GM23248 (cell line): ENCODE results near the gene CCDC74A. TPM values are rescaled to one million over a fixed set of nuclear protein-coding genes. Genes with fewer than 3 reads are reported as not detected.
A peak's percentile ranks its signal among the peaks of the same experiment; 100 is the strongest.
"Not testable (repeated sequence)": the region's sequence is repeated elsewhere in the genome, so short reads cannot be mapped to it uniquely, and the experiment has no call there.

Experiments
- DNase-seq: peaks from one replicate; pipeline ENCODE4 v3.0.0-alpha.2; 2015
- H2AFZ ChIP-seq: fragments of 200-600 bp; sonication (generic); 2 replicates; pipeline ENCODE4 v1.6.1; 2016; ENCODE audit warnings: antibody characterized with exemption
- H3F3A ChIP-seq: fragments of 200-600 bp; sonication (generic); 2 replicates; pipeline ENCODE4 v1.6.1; 2016; ENCODE audit warnings: mild to moderate bottlenecking, antibody characterized with exemption, mixed run types; ENCODE audit not compliant: insufficient read depth
- H3K27ac ChIP-seq: fragments of 200-600 bp; sonication (generic); 2 replicates; pipeline ENCODE4 v1.5.1; 2016; ENCODE audit warnings: mild to moderate bottlenecking
- H3K27me3 ChIP-seq: fragments of 200-600 bp; sonication (generic); replicated peaks from 2 replicates; pipeline ENCODE4 v1.6.1; 2016; ENCODE audit warnings: mild to moderate bottlenecking; ENCODE audit not compliant: insufficient read depth
- H3K36me3 ChIP-seq: fragments of 200-600 bp; sonication (generic); 2 replicates; pipeline ENCODE4 v1.6.1; 2016; ENCODE audit warnings: low read depth, mild to moderate bottlenecking
- H3K4me1 ChIP-seq: fragments of 200-600 bp; sonication (generic); 2 replicates; pipeline ENCODE4 v1.6.1; 2016; ENCODE audit warnings: mild to moderate bottlenecking; ENCODE audit not compliant: insufficient read depth
- H3K4me2 ChIP-seq: fragments of 200-600 bp; sonication (generic); one replicate; pipeline ENCODE4 v1.6.1; 2016; ENCODE audit warnings: mild to moderate bottlenecking; ENCODE audit not compliant: unreplicated experiment
- H3K4me3 ChIP-seq: fragments of 200-600 bp; sonication (generic); 2 replicates; pipeline ENCODE4 v1.5.1; 2016; ENCODE audit warnings: mild to moderate bottlenecking
- H3K79me2 ChIP-seq: fragments of 200-600 bp; sonication (generic); 2 replicates; pipeline ENCODE4 v1.6.1; 2016; ENCODE audit warnings: mild to moderate bottlenecking; ENCODE audit not compliant: insufficient read depth
- H3K9ac ChIP-seq: fragments of 200-600 bp; sonication (generic); 2 replicates; pipeline ENCODE4 v1.6.1; 2016; ENCODE audit warnings: mild to moderate bottlenecking
- H3K9me2 ChIP-seq: fragments of 200-600 bp; sonication (generic); 2 replicates; pipeline ENCODE4 v1.6.1; 2016; ENCODE audit warnings: mixed run types, mild to moderate bottlenecking, moderate library complexity; ENCODE audit not compliant: insufficient read depth
- H3K9me3 ChIP-seq: fragments of 200-600 bp; sonication (generic); one replicate; pipeline ENCODE4 v1.6.1; 2017; ENCODE audit warnings: low read depth
- H4K20me1 ChIP-seq: fragments of 200-600 bp; sonication (generic); 2 replicates; pipeline ENCODE4 v1.6.0; 2016; ENCODE audit not compliant: insufficient read depth
- EZH2 ChIP-seq: fragments of 200-600 bp; sonication (generic); IDR thresholded peaks from 2 replicates; pipeline ENCODE4 v1.6.1; 2018; ENCODE audit warnings: antibody characterized with exemption, mild to moderate bottlenecking; ENCODE audit not compliant: insufficient read depth, poor library complexity, severe bottlenecking
- EZH2phosphoT487 ChIP-seq: fragments of 200-600 bp; sonication (generic); IDR thresholded peaks from 2 replicates; pipeline ENCODE4 v1.6.1; 2018; ENCODE audit warnings: antibody characterized with exemption, moderate library complexity, mild to moderate bottlenecking, low read depth; ENCODE audit not compliant: insufficient read depth
- WGBS, 2 experiments: methylation state at CpG; one replicate each; pipeline ENCODE4 v1.1.6; 2015 to 2017; ENCODE audit warnings: low lambda C conversion rate in 2 of 2, low coverage in 1 of 2; ENCODE audit errors: missing lambda C conversion rate in 2 of 2; 5-methylcytosine and 5-hydroxymethylcytosine counted together
- in situ Hi-C: fragments of 300-500 bp; cut with MboI; formaldehyde crosslinking; loops from 2 replicates; pipeline ENCODE4 v1.15.0; 2020
- polyA plus RNA-seq: library from polyadenylated mRNA; unstranded; fragments of >200 nt; fragmentation: Nextera tagmentation; extraction: Ambion mirVana; gene quantifications from 2 replicates; pipeline ENCODE4 v1.2.1, GENCODE V29; 2016
- total RNA-seq: library from RNA; depleted of rRNA; stranded (reverse); fragments of >200 nt; shearing (Covaris generic); gene quantifications from 2 replicates; pipeline ENCODE4 v1.2.3, GENCODE V29; 2014

CCDC74A gene
- total and polyA plus RNA-seq, 2 experiments from 2014 or later, result 11.3 to 15.0 TPM

GRCh38 chr2:131492418-131493198 is 35.1 kb upstream of the CCDC74A start:
- Histone ChIP-seq H3K9ac (peak overlapping the region; percentile 94), H3K27me3 (no peaks in the 10 kb centered on the region), H3K4me1 (no peaks in the 10 kb centered on the region), H3K27ac (peak overlapping the region; percentile 71), H3K4me3 (peak overlapping the region; percentile 89), H4K20me1 (no peaks in the 10 kb centered on the region; the same call in 1 of the 2 replicates), H3F3A (no peaks in the 10 kb centered on the region), H3K9me3 (no peaks in the 10 kb centered on the region), H3K79me2 (peaks cover 60% of the 10 kb centered on the region), H2AFZ (peak overlapping the region; percentile 86), H3K36me3 (no peaks in the 10 kb centered on the region), H3K4me2 (peak overlapping the region; percentile 86), H3K9me2 (no peaks in the 10 kb centered on the region)
- DNase-seq, result peak; percentile 95
- in situ Hi-C loops, result no loop called here
- TF ChIP-seq EZH2 (no peak), EZH2phosphoT487 (no peak)
- 1% methylated on average over 70 to 72 of the region's 79 CpGs for WGBS, 2 experiments

GRCh38 chr2:131493199-131493968 is 34.3 kb upstream of the CCDC74A start:
- peak overlapping the region; percentile 89 for H3K4me3 ChIP-seq
- peak; percentile 39 for DNase-seq
- H3K79me2 ChIP-seq, result peaks cover 66% of the 10 kb centered on the region
- TF ChIP-seq EZH2phosphoT487, result no peak
- TF ChIP-seq EZH2, result no peak
- WGBS, 2 experiments, result 0 to 1% methylated on average over 39 of the region's 40 CpGs
- H3K36me3 ChIP-seq, result no peaks in the 10 kb centered on the region
- in situ Hi-C loops, result no loop called here
- H3K27ac ChIP-seq, result peak overlapping the region; percentile 71
- no peaks in the 10 kb centered on the region for H3K4me1 ChIP-seq
- H3K4me2 ChIP-seq, result peak overlapping the region; percentile 82
- no peaks in the 10 kb centered on the region for H3K9me2 ChIP-seq
- no peaks in the 10 kb centered on the region for H3K9me3 ChIP-seq
- no peaks in the 10 kb centered on the region for H3K27me3 ChIP-seq
- no peaks in the 10 kb centered on the region for H3F3A ChIP-seq
- no peaks in the 10 kb centered on the region; the same call in 1 of the 2 replicates for H4K20me1 ChIP-seq
- peak overlapping the region; percentile 86 for H2AFZ ChIP-seq
- H3K9ac ChIP-seq, result peak overlapping the region; percentile 94

GRCh38 chr2:131495506-131495905 is 32.2 kb upstream of the CCDC74A start:
- H3K9me2 ChIP-seq, H3K27ac ChIP-seq, DNase-seq, in situ Hi-C loops, H3K4me2 ChIP-seq, H3F3A ChIP-seq, H3K9ac ChIP-seq, H3K9me3 ChIP-seq, H3K36me3 ChIP-seq, H4K20me1 ChIP-seq, H3K4me1 ChIP-seq, H3K27me3 ChIP-seq, H2AFZ ChIP-seq, H3K4me3 ChIP-seq: not testable (repeated sequence)
- WGBS, 2 experiments, result 90 to 100% methylated on average over 1 of the region's 1 CpG
- H3K79me2 ChIP-seq, result peaks cover 78% of the 10 kb centered on the region

GRCh38 chr2:131498321-131498973 is 29.2 kb upstream of the CCDC74A start:
- H3K4me3 ChIP-seq, H3K9me3 ChIP-seq, H3K36me3 ChIP-seq, H4K20me1 ChIP-seq, H3K9me2 ChIP-seq, H3F3A ChIP-seq, H3K4me1 ChIP-seq, H3K4me2 ChIP-seq, H3K27me3 ChIP-seq, H3K9ac ChIP-seq, H2AFZ ChIP-seq, in situ Hi-C loops, H3K27ac ChIP-seq: not testable (repeated sequence)
- peak; percentile 71 for DNase-seq
- 65 to 78% methylated on average over 8 of the region's 8 CpGs for WGBS, 2 experiments
- peaks cover 63% of the 10 kb centered on the region for H3K79me2 ChIP-seq

- H4K20me1 ChIP-seq, H2AFZ ChIP-seq, H3K9ac ChIP-seq, H3K4me3 ChIP-seq, H3K27me3 ChIP-seq, H3K27ac ChIP-seq, H3F3A ChIP-seq, in situ Hi-C loops, H3K9me3 ChIP-seq, DNase-seq, H3K36me3 ChIP-seq, H3K4me1 ChIP-seq, H3K4me2 ChIP-seq, H3K9me2 ChIP-seq: not testable (repeated sequence)
- WGBS, 2 experiments, result 92 to 100% methylated on average over 4 of the region's 4 CpGs
- H3K79me2 ChIP-seq, result peaks cover 14% of the 10 kb centered on the region
These were observed 24.1 kb upstream of the CCDC74A start for GRCh38 chr2:131503587-131503986.

GRCh38 chr2:131504082-131504750 is 23.5 kb upstream of the CCDC74A start:
- H4K20me1 ChIP-seq, H3K27ac ChIP-seq, H3K9ac ChIP-seq, H2AFZ ChIP-seq, H3F3A ChIP-seq, in situ Hi-C loops, H3K4me3 ChIP-seq, H3K4me2 ChIP-seq, H3K36me3 ChIP-seq, H3K27me3 ChIP-seq, H3K9me3 ChIP-seq, H3K4me1 ChIP-seq, H3K9me2 ChIP-seq, DNase-seq: not testable (repeated sequence)
- WGBS, 2 experiments, result 69 to 72% methylated on average over 7 of the region's 7 CpGs
- H3K79me2 ChIP-seq, result peaks cover 11% of the 10 kb centered on the region
